ENCODE results near the gene C11orf68.

DNA sequence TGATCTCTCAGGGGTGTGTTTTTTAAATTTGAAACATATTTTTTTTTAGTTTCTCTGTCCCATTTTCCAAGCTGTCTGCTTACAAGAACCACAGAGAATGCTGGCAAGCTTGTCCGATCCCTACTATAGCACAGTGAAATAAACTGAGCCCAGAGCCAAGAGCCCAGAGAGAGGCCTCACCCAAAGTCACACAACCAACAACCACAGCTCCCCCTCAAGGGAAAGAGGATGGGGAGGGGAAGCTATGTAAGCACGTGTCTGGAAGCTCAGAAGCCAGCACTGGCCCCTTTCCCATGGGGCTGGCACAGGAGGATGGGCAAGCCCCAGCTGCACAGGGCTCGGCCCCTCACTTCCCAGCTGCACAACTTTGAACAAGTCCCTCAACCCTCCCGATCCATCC, 39.4 kb upstream of the C11orf68 start:
- TF ChIP-seq, protein P1, sequence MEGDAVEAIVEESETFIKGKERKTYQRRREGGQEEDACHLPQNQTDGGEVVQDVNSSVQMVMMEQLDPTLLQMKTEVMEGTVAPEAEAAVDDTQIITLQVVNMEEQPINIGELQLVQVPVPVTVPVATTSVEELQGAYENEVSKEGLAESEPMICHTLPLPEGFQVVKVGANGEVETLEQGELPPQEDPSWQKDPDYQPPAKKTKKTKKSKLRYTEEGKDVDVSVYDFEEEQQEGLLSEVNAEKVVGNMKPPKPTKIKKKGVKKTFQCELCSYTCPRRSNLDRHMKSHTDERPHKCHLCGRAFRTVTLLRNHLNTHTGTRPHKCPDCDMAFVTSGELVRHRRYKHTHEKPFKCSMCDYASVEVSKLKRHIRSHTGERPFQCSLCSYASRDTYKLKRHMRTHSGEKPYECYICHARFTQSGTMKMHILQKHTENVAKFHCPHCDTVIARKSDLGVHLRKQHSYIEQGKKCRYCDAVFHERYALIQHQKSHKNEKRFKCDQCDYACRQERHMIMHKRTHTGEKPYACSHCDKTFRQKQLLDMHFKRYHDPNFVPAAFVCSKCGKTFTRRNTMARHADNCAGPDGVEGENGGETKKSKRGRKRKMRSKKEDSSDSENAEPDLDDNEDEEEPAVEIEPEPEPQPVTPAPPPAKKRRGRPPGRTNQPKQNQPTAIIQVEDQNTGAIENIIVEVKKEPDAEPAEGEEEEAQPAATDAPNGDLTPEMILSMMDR (IDR thresholded peaks at IDR 0.05): no peak
- no peak for TF ChIP-seq EZH2 (IDR thresholded peaks at IDR 0.05; ENCODE audit: borderline replicate concordance, insufficient read depth, low read depth, low read length, poor library complexity, severe bottlenecking)
